Inflammatory macrophage (primary cell): ENCODE measurements around the gene BLVRA.
A peak's percentile ranks its signal among the peaks of the same experiment; 100 is the strongest.

Experiments used
- DNase-seq, 2 donors: peaks; one replicate each; pipeline ENCODE4 v3.0.0-alpha.2; 2020 to 2022

BLVRA gene

DNA sequence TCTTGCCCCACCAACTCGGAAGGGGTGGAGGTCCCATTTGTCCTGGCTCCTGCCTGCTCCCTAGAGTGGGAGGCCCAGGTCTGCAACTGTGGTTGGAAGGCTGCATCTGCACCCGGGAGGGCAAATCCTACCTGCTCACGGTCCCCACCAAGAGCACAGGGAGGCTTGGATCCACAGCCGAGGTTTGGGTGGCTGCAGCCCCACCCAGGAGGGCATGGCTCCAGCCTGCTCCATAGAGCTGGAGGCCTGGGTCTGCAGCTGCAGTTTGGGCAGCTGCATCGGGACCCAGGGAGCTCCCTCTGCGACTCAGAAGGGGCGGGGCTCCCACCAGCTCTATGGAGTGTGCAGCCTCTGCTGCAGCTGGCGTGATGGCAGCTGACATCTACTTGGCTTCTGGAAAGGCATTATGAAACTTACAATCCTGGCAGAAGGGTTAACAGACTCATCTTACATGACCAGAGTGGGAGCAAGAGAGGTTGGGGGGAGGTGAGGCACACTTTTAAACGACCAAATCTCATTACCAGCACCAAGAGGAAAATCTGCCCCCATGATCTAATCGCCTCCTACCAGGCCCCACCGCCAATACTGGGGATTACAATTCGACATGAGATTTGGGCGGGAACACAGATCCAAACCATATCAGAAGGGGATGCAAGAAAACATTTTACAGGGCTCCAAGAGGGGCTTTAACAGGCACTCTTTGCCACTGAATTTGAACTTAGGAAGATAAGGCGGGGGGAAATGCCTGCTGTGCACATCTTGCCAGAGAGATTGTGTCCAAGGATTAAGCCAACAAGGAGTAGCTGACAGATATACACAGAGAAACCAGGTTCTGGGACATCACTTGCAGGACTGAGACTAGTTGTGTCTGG, 8.2 kb upstream of the BLVRA start:
- DNase-seq = no peak

- no peak for DNase-seq
These were observed 6.1 kb upstream of the BLVRA start for GRCh38 chr7:43752411-43752810.

DNA sequence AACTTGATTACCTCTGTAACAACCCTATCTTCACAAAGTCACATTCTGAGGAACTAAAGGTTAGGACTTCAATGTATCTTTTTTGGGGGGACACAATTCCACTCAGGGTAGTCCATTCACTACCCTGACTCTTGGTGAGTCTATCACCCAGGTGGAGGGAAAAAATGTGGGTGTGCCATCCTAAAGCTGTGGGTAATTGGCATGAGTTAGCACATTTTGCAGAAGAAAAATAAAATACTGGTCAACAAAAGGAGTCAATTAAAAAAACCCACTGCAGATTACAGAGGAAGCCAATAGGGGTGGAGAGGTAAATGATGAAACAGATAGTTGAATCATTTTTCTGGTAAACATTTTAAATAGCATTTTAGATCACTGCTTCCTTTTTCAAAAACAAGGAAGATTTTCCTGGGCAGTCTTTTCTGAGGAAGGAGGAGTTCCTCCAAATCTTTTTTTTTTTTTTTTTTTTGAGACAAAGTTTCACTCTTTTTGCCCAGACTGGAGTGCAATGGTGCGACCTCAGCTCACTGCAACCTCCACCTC, 5.1 kb upstream of the BLVRA start:
- DNase-seq = peak; percentile 44 to 69

GRCh38 chr7:43753843-43754242, 4.6 kb upstream of the BLVRA start:
- DNase-seq = no peak

- DNase-seq = no peak
These were observed 3.9 kb upstream of the BLVRA start for GRCh38 chr7:43754596-43754995.

DNA sequence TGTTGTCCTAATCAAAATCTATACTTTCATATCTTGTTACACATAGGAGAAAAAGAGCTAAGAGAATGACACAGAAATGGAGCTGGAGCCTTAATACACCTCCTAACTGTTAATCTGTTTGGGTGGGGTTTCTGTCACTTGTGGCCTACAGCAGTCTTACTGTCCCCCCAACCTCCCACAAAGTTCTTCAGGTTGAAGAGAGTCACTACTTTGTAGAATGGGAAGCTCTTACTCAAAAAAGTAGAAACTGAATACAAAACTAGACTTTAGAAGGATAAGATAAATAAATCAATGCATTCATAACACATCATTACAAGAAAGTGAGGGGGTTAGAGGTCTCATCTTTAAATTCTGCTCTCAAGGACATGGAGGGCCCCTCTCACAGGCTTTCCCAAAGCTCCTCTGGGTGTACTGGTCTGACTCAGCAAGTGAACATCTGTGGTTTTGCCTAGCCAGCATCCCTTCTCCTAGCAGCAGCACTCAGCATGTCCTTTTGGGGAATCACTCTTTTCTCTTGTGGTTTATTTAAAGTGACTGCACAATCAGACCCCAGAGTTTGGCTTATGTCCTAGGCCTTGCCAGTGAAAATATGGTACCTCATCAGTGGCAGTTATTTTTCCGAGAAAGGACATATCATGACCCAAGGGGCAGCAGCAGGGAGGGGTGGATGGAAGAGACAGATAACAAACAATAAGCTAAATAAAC, 2.0 kb upstream of the BLVRA start:
- peak; percentile 41 to 43 for DNase-seq

DNA sequence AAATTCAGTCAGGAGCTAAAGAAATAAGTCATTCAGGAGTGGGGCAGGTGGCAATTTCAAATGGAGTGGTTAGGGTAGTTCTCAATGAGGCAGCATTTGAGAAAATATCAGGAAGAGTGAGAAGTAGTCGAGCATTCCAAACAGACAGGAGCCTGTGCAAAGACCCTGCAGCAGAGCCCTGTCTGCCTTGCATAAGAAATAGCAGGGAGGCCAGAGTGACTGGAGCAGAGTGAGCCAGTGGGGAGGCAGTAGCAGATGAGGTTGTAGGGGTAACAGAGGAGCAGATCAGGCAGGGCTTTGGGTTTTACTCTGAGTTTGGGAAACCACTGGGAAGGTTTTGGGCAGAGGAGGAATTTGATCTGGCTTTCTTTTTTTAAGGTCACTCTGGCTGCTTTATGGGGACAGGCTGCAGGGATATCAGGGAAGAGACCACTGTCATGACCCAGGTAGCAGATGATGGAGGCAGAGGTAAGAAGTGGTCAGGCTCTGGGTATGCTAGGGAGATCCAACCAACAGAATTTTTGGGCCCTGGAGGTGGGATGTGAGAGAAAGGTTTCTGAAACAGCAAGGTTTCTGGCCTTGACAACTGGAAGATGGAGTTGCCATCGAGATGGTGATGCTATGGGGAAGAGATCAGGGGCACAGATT, 1.3 kb upstream of the BLVRA start:
- no peak for DNase-seq

DNA sequence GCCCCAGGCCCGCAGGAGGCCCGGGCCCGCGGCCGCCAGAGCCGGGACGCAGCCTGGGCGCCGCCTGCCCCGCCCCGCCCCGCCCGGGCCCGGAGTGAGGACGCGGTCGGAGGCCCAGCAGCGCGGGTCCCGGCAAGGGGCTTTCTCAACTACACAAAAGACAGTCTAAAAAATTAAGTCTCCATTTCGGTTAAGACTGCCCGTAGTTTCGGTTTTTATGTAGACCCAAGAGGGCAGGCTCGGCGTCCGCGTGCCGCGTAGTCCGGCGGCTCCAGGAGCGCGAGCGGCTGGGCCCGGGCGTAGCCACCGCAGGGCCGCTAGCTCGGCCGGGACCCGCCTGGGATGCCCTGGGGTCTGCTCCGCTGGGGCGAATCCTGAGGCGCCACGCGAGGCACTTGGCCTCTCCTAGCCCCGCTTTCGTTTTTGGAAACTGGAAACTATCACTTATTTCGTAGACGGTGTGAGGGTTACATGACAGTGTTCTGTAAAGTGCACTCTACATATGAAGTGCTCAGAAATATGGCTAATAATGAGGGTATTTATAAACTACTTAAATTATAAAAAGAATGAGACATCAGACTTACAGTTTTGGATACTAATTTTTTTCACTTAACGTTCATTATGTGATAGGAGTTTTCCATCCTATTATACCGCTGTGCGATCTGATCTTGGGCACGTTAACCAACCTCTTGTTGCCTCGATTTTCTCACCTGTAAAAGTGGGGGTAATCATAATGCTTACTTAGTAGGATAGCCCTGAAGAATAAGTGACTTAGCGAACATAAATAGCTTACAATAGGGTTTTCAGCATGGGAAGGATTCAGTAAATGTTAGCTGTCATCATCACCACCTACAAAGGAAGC, 573 bp downstream of the BLVRA start:
- peak; percentile 20 to 33 for DNase-seq

- DNase-seq = peak; percentile 22 to 60
These were observed 2.4 kb downstream of the BLVRA start for GRCh38 chr7:43760861-43761260.

GRCh38 chr7:43761382-43761781, 2.9 kb downstream of the BLVRA start:
- no peak for DNase-seq

- DNase-seq = peak; percentile 62 to 74
These were observed 3.6 kb downstream of the BLVRA start for GRCh38 chr7:43761938-43762692.

GRCh38 chr7:43763183-43763582, 4.7 kb downstream of the BLVRA start:
- DNase-seq = no peak

DNA sequence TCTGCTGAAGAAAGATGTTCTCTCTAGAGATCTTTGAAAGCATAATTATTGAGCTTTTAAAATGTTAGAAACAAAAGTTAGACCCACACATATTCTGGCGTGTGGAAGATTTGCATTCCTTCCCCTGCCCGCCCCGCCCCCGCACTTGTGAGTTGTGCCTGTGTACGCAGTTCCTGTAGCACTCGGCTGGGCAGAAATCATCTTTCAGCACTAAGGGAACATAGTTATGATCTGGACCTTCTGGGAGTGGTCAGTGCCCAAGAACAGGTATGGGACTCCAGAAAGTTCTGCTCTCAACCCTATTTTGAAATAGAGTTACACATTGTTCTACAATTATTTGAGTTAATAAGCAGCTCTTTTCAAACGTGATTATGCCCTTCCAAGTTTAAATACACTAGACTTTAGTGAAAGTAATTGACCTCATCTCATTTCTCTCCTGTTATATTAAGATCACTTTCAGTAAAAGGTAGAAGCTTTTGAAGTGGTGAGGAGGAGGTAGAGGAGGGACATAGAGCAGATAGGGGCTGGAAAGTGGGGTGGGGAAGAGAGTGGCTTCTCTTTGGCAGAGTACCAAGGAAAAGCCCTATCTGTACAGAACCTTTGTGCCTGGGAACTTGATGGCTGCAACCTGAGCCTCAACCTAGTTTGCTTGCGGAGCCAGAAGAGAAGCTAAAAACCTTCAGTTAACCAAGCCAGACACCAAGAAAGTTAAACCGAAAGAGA, 5.7 kb downstream of the BLVRA start:
- DNase-seq = peak; percentile 63 to 84

DNA sequence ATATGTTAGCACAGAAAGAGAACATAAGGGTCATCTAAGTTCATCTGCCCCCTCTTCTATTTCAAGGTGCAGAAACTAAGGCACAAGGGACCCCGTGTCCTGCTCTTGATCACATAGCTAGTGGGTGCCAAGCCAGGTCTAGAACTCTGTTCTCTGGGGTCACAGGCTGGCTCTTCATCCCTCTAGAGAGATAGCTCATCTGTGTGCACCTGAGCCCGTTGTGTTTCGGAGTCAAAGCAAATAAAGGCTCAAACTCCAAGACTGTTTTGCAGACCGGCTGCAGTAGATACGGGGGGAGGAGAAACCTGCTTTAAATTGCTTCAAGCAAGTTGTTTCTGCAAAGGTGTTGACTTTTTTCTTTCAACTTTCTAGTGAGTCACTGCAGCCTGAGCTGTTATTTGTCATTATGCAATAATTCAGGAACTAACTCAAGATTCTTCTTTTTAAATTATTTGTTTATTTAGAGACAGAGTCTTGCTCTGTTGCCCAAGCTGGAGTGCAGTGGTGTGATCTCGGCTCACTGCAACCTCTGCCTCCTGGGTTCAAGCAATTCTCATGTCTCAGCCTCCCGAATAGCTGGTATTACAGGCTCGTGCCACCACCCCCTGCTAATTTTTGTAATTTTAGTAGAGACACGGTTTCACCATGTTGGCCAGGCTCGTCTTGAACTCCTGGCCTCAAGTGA, 6.5 kb downstream of the BLVRA start:
- DNase-seq = peak; percentile 55 to 70

DNA sequence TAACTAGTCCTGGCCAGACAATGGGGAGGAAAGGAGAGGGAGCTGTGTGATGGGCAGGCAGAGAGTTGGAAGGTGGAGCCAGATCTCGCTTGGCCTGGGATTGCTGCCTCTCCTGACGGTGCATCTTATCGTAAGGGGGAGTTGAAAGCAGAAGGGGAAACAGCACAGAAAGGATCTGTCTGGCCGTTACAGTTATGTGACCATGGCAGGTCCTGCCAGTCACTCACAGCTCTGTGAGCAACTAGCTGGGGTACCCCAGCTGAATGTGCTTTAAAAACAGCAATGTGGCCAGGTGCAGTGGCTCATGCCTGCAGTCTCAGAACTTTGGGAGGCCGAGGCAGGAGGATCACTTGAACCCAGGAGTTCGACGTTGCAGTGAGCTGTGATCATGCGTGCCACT, 8.1 kb downstream of the BLVRA start:
- DNase-seq = peak in 1 of 2 donors; percentile 42

GRCh38 chr7:43767311-43767710, 8.8 kb downstream of the BLVRA start:
- no peak for DNase-seq

- no peak for DNase-seq
These were observed 9.9 kb downstream of the BLVRA start for GRCh38 chr7:43768201-43768886.

- no peak for DNase-seq
These were observed 10.4 kb downstream of the BLVRA start for GRCh38 chr7:43768887-43769272.

GRCh38 chr7:43769281-43769680, 10.8 kb downstream of the BLVRA start:
- DNase-seq = peak; percentile 30 to 47
